Spleen (tissue), 11 donors: ENCODE measurements around the gene GATD1. TPM values are rescaled to one million over a fixed set of nuclear protein-coding genes. Genes with fewer than 3 reads are reported as not detected.

Source experiments
- DNase-seq: peaks from one replicate; pipeline ENCODE4 v3.0.0-alpha.2; 2020
- H3K27ac ChIP-seq, 8 donors: fragments of 200-600 bp; sonication (generic) in 7 of 8; 1 replicate in 4 of 8; 2 replicates in 4 of 8; pipeline versions ENCODE4 v1.5.0 to v1.8.0; 2016 to 2021; ENCODE audit warnings: inconsistent platforms in 4 of 8, mild to moderate bottlenecking in 4 of 8, moderate library complexity in 1 of 8
- H3K27me3 ChIP-seq, 7 donors: fragments of 200-600 bp; sonication (generic) in 6 of 7; replicated peaks in 1 of 7; 1 replicate in 4 of 7; 2 replicates in 3 of 7; pipeline versions ENCODE4 v1.5.0 to v1.8.0; 2016 to 2021; ENCODE audit warnings: inconsistent platforms in 3 of 7, mild to moderate bottlenecking in 1 of 7
- H3K36me3 ChIP-seq, 6 donors: fragments of 200-600 bp; sonication (generic) in 5 of 6; 1 replicate in 4 of 6; 2 replicates in 2 of 6; pipeline versions ENCODE4 v1.5.0 to v1.8.0; 2016 to 2021; ENCODE audit warnings: inconsistent platforms in 2 of 6
- H3K4me1 ChIP-seq, 6 donors: fragments of 200-600 bp; sonication (generic) in 5 of 6; 1 replicate in 3 of 6; 2 replicates in 3 of 6; pipeline versions ENCODE4 v1.5.0 to v1.8.0; 2016 to 2021; ENCODE audit warnings: inconsistent platforms in 3 of 6
- H3K4me3 ChIP-seq, 8 donors: fragments of 200-600 bp; sonication (generic) in 7 of 8; 1 replicate in 4 of 8; 2 replicates in 4 of 8; pipeline versions ENCODE4 v1.5.0 to v1.8.0; 2016 to 2021; ENCODE audit warnings: inconsistent platforms in 4 of 8, mild to moderate bottlenecking in 4 of 8, moderate library complexity in 2 of 8
- H3K9me3 ChIP-seq, 8 donors: fragments of 200-600 bp; sonication (generic) in 7 of 8; 1 replicate in 4 of 8; 2 replicates in 4 of 8; pipeline versions ENCODE4 v1.5.0 to v1.8.0; 2016 to 2021; ENCODE audit warnings: inconsistent platforms in 4 of 8
- POLR2A ChIP-seq, 3 donors: fragments of 450-650 bp; IDR thresholded peaks; one replicate each; pipeline ENCODE4 v1.5.1; 2017; ENCODE audit warnings: antibody characterized with exemption in 3 of 3, mild to moderate bottlenecking in 1 of 3
- POLR2AphosphoS5 ChIP-seq, 3 donors: sonication (generic); formaldehyde crosslinking; IDR thresholded peaks; one replicate each; pipeline ENCODE4 v1.5.1; 2017; ENCODE audit warnings: antibody characterized with exemption in 3 of 3
- WGBS, 5 donors: extraction: QIAGEN DNeasy Blood & Tissue Kit in 3 of 5; methylation state at CpG; one replicate each; pipeline versions ENCODE4 v1.1.5 to v1.1.7; 2013 to 2018; 5-methylcytosine and 5-hydroxymethylcytosine counted together
- intact Hi-C: fragments of 100-400 bp; cut with DNase I; formaldehyde crosslinking; loops from one replicate; pipeline ENCODE4 v1.15.0; 2023; ENCODE audit warnings: low total_unique reads
- polyA plus RNA-seq, 3 donors: library from polyadenylated mRNA; stranded (reverse); fragments of 200-250 nt; gene quantifications; one replicate each; pipeline ENCODE4 v1.2.1, GENCODE V29; 2013
- total RNA-seq, 7 donors: library from RNA; depleted of rRNA in 3 of 7; stranded (reverse); fragments of >200 nt in 3 of 7; fragmentation: NEBNext Ultra II Directional in 4 of 7; extraction: Animal tissue kit (Norgen Biotek cat#: 25700) in 4 of 7; gene quantifications; one replicate each; pipeline versions ENCODE4 v1.1.0 to v1.2.1, GENCODE V29; 2016 to 2021
- TF ChIP-seq, protein P1 (sequence below), 11 experiments: fragments of 200-600 bp in 7 of 11; fragments of 450-650 bp in 4 of 11; sonication (generic) in 4 of 11; IDR thresholded peaks in 8 of 11; conservative IDR thresholded peaks in 3 of 11; 1 replicate in 7 of 11; 2 replicates in 4 of 11; pipeline versions ENCODE4 v1.4.0 to v1.8.0; 2016 to 2021; ENCODE audit warnings: antibody characterized with exemption in 11 of 11, inconsistent platforms in 4 of 11, mild to moderate bottlenecking in 1 of 11
- donor health status: healthy with polysubstance abuse.
- donor health status: DM: no; HTN: no; CAD: no; lungs with moderate emphysema.
- donor health status: DM: no; HTN: no; CAD: no.
- donor health status: Bipolar disorder and iron deficiency.
- donor health status: healthy.
- donor health status: DM: no; HTN: no; CAD: no.
- donor health status: DM: yes; HTN: yes; CAD: no.

The GATD1 gene
- total and polyA plus RNA-seq, 10 donors: 13.9 to 56.4 (median 35.9) TPM

DNA sequence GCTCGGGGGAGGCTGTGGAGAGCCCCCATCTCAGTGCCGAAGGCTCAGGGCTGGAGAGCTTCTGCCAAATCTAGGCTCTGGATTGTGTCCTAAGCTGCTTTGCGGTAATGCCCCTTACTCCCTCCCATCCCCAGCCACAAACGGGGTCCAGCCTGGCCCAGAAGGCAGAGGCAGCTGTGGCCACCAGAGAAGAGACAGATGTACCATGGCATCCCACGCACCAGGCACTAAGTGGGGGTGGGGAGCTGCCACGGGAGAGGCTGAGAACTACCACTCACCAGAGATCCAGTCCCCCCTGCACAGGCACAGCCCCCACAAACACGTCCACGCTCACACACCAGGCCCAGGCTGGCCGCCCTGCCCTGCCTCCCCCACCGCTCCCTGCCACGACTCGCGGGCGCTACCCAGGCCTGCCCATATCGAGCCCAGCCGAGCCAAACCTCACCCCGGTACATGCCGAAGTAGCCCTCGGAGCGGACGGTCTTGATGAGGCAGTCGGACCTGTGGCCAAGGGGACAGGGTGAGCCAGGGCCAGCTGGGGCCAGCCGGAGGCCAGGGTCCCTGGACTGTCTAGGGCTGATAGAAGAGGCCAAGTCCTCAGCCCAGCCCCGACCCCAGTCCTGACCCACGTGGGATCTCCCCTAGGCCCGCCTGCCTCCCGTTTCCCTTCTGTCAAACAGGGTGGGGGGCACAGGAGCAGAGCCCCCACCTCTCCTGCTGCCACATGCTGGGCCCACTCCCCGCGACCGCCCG, 16.9 kb upstream of the GATD1 start:
- no peak for DNase-seq
- Histone ChIP-seq H3K9me3 (no peaks in the 10 kb centered on the region), H3K27me3 (peaks cover 0 to 19% (median 14%) of the 10 kb centered on the region in 7 donors), H3K4me1 (peaks cover 15 to 60% (median 49%) of the 10 kb centered on the region in 6 donors), H3K36me3 (peaks cover 0 to 45% (median 25%) of the 10 kb centered on the region in 6 donors), H3K27ac (no peak overlapping the region), H3K4me3 (no peak overlapping the region)
- TF ChIP-seq, protein P1, sequence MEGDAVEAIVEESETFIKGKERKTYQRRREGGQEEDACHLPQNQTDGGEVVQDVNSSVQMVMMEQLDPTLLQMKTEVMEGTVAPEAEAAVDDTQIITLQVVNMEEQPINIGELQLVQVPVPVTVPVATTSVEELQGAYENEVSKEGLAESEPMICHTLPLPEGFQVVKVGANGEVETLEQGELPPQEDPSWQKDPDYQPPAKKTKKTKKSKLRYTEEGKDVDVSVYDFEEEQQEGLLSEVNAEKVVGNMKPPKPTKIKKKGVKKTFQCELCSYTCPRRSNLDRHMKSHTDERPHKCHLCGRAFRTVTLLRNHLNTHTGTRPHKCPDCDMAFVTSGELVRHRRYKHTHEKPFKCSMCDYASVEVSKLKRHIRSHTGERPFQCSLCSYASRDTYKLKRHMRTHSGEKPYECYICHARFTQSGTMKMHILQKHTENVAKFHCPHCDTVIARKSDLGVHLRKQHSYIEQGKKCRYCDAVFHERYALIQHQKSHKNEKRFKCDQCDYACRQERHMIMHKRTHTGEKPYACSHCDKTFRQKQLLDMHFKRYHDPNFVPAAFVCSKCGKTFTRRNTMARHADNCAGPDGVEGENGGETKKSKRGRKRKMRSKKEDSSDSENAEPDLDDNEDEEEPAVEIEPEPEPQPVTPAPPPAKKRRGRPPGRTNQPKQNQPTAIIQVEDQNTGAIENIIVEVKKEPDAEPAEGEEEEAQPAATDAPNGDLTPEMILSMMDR (IDR thresholded peaks at IDR 0.05 in 8 of 11, conservative IDR thresholded peaks at IDR 0.05 in 3 of 11): no peak
- TF ChIP-seq POLR2A (IDR thresholded peaks at IDR 0.05): no peak
- TF ChIP-seq POLR2AphosphoS5 (IDR thresholded peaks at IDR 0.05): peak in 1 of 3 donors; percentile 8
- WGBS, 5 donors: 89 to 95% (median 91%) methylated on average over 22 to 31 of the region's 31 CpGs
- intact Hi-C loops: no loop called here

DNA sequence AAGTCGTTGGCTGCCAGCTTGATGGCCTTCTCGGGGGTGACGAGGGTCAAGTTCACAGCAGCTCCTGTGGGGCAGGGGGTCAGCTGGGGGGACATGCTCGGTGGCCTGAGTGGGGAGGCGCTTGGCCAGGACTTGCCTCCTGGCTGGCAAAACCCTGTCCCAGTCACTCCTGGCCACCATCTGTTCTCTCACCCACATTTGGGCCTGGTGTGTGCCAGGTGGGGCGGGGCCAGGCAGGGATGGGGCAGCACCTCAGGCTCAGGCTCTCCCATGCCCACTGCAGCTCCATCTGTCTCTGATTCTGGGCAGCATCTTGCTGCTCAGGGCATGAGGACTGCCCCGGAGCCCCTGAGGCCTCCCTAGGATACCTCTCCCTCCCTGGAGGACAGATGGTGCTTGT, 16.3 kb upstream of the GATD1 start:
- H3K27ac ChIP-seq: no peak overlapping the region
- peaks cover 15 to 60% (median 46%) of the 10 kb centered on the region in 6 donors for H3K4me1 ChIP-seq
- peaks cover 0 to 25% (median 20%) of the 10 kb centered on the region in 7 donors for H3K27me3 ChIP-seq
- no peak for DNase-seq
- TF ChIP-seq, protein P1 (IDR thresholded peaks at IDR 0.05 in 8 of 11, conservative IDR thresholded peaks at IDR 0.05 in 3 of 11): no peak
- no peak for TF ChIP-seq POLR2AphosphoS5 (IDR thresholded peaks at IDR 0.05)
- TF ChIP-seq POLR2A (IDR thresholded peaks at IDR 0.05): no peak
- no peaks in the 10 kb centered on the region for H3K9me3 ChIP-seq
- intact Hi-C loops: no loop called here
- WGBS, 5 donors: 85 to 96% (median 91%) methylated on average over 5 to 7 of the region's 7 CpGs
- no peak overlapping the region for H3K4me3 ChIP-seq
- H3K36me3 ChIP-seq: peaks cover 0 to 42% (median 25%) of the 10 kb centered on the region in 6 donors

DNA sequence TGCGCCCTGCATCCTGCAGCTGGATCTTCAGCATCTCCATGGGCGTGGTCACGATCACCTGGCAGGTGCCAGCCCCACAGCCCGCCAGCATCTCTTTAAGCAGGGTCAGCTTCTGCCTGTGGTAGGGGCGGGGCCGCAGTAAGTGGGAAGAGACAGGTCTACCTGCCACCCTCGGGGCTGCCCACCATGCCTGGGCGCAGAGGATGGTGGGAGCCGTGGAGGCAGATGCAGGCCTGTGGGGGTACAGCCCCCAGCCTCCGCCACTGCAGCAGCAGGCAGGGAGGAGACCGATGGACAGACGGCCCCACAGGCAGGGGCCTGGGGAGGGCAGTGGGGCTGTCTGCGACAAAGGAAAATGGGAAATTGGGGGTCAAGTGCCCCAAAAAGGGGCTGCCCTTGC, 15.6 kb upstream of the GATD1 start:
- WGBS, 5 donors: 90 to 97% (median 96%) methylated on average over 8 to 13 of the region's 13 CpGs
- DNase-seq: peak; percentile 70

DNA sequence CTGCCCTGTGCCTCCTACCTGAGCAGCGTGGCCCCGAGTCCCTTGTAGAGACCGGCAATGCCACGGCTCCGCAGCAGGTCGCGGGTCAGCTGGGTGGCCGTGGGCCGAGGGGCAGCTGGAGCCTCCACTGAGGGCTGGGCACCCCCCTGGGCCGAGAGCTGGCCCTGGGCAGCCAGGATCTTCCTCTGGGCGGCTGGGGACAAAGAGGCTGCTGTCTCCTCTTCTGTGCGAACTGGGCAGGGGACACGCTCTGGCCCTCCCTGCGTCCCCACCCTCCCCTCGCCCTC, 15.2 kb upstream of the GATD1 start:
- intact Hi-C loops: no loop called here

More for the DNA sequence above, 15.6 kb upstream of the GATD1 start:
- no peak overlapping the region for H3K4me3 ChIP-seq
- no peaks in the 10 kb centered on the region for H3K9me3 ChIP-seq
- peaks cover 15 to 63% (median 46%) of the 10 kb centered on the region in 6 donors for H3K4me1 ChIP-seq
- peaks cover 0 to 42% (median 25%) of the 10 kb centered on the region in 6 donors for H3K36me3 ChIP-seq
- TF ChIP-seq, protein P1 (IDR thresholded peaks at IDR 0.05 in 8 of 11, conservative IDR thresholded peaks at IDR 0.05 in 3 of 11): no peak
- TF ChIP-seq POLR2A (IDR thresholded peaks at IDR 0.05) (no peak), POLR2AphosphoS5 (IDR thresholded peaks at IDR 0.05) (no peak)
- intact Hi-C loops: no loop called here
- H3K27me3 ChIP-seq: peaks cover 0 to 32% (median 26%) of the 10 kb centered on the region in 7 donors
- no peak overlapping the region for H3K27ac ChIP-seq

More for the DNA sequence above, 15.2 kb upstream of the GATD1 start:
- 93 to 98% (median 95%) methylated on average over 6 to 15 of the region's 15 CpGs for WGBS, 5 donors
- Histone ChIP-seq H3K4me1 (peaks cover 15 to 63% (median 46%) of the 10 kb centered on the region in 6 donors), H3K4me3 (no peak overlapping the region), H3K9me3 (no peaks in the 10 kb centered on the region), H3K36me3 (peaks cover 0 to 42% (median 25%) of the 10 kb centered on the region in 6 donors), H3K27me3 (peaks cover 0 to 36% (median 26%) of the 10 kb centered on the region in 7 donors), H3K27ac (no peak overlapping the region)
- DNase-seq: no peak
- TF ChIP-seq POLR2A (IDR thresholded peaks at IDR 0.05) (no peak), POLR2AphosphoS5 (IDR thresholded peaks at IDR 0.05) (peak in 1 of 3 donors; percentile 5)
- TF ChIP-seq, protein P1 (IDR thresholded peaks at IDR 0.05 in 8 of 11, conservative IDR thresholded peaks at IDR 0.05 in 3 of 11): no peak
